IPS-20b (cell line): ENCODE data around the gene KLC1.

ENCODE experiments used
- H3K27ac ChIP-seq: one replicate; pipeline ENCODE4 v1.5.1; 2013; ENCODE audit warnings: low read length
- H3K27me3 ChIP-seq: 2 replicates; pipeline ENCODE4 v1.6.1; 2013; ENCODE audit warnings: mild to moderate bottlenecking, low read length, inconsistent platforms; ENCODE audit not compliant: insufficient read depth
- H3K36me3 ChIP-seq: 2 replicates; pipeline ENCODE4 v1.6.1; 2013; ENCODE audit warnings: low read depth, mild to moderate bottlenecking, inconsistent platforms, low read length, moderate library complexity; ENCODE audit not compliant: insufficient read depth
- H3K4me1 ChIP-seq: 2 replicates; pipeline ENCODE4 v1.6.1; 2013; ENCODE audit warnings: mild to moderate bottlenecking, control low read depth, inconsistent platforms, low read length, moderate library complexity; ENCODE audit not compliant: insufficient read depth
- H3K4me3 ChIP-seq: 2 replicates; pipeline ENCODE4 v1.5.1; 2013; ENCODE audit warnings: mild to moderate bottlenecking, low read length, inconsistent platforms
- H3K9ac ChIP-seq: 2 replicates; pipeline ENCODE4 v1.6.1; 2013; ENCODE audit warnings: low read depth, mild to moderate bottlenecking, inconsistent platforms, low read length, moderate library complexity
- H3K9me3 ChIP-seq: 2 replicates; pipeline ENCODE4 v1.6.1; 2013; ENCODE audit warnings: mild to moderate bottlenecking, low read depth, low read length, inconsistent platforms; ENCODE audit not compliant: insufficient read depth

The KLC1 gene

DNA sequence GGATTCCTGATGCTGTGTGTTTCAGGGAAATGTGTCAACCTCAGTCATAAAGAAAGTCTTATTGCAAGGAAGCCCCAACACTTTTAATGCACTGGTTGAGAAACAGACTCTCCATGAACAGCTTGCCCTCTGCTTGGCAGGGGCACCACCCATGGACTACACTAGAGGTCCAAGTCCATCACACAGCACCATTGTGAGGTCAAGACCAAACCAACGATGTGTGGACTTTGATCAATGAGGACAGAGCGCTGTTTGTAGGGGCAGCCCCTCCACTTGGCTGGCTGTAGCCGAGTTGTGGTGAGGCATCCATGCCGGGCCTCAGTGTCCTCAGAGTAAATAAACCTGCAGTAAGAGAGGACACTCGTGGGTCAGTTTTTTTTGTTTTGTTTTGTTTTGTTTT, 116.4 kb downstream of the KLC1 start:
- Histone ChIP-seq H3K36me3 (no peaks in the 10 kb centered on the region), H3K9ac (no peak overlapping the region), H3K27ac (no peak overlapping the region), H3K9me3 (no peaks in the 10 kb centered on the region), H3K4me1 (no peaks in the 10 kb centered on the region), H3K4me3 (no peak overlapping the region), H3K27me3 (no peaks in the 10 kb centered on the region)

DNA sequence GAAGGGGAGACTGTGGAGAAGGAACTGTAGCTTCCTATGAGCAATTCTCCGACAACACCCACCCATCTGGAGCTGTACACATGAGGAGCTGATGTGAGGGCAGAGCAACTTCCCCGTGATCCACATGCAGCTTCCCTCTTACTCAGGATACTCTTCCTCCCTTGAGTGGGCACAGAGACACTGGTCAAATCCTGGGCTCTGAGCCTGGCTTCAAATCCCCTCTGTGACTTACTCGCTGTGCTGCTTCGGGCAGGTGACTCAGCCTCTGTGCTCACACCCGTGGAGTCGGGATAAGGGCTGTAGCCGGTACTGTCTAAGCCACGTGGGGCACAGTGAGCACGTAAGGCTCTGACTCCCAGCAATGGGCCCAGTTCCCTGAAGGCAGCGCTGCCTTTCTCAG, 117.7 kb downstream of the KLC1 start:
- no peaks in the 10 kb centered on the region for H3K4me1 ChIP-seq
- H3K36me3 ChIP-seq, result no peaks in the 10 kb centered on the region
- no peak overlapping the region for H3K9ac ChIP-seq
- no peak overlapping the region for H3K4me3 ChIP-seq
- H3K27ac ChIP-seq, result no peak overlapping the region
- no peaks in the 10 kb centered on the region for H3K27me3 ChIP-seq
- no peaks in the 10 kb centered on the region for H3K9me3 ChIP-seq

GRCh38 chr14:103748534-103748857, 119.5 kb downstream of the KLC1 start:
- no peak overlapping the region for H3K27ac ChIP-seq
- H3K4me1 ChIP-seq, result no peaks in the 10 kb centered on the region
- H3K4me3 ChIP-seq, result no peak overlapping the region
- H3K27me3 ChIP-seq, result no peaks in the 10 kb centered on the region
- H3K9ac ChIP-seq, result no peak overlapping the region; the same call in 1 of the 2 replicates
- H3K9me3 ChIP-seq, result no peaks in the 10 kb centered on the region
- no peaks in the 10 kb centered on the region for H3K36me3 ChIP-seq

- H3K27ac ChIP-seq, result no peak overlapping the region
- H3K4me3 ChIP-seq, result no peak overlapping the region
- no peaks in the 10 kb centered on the region for H3K36me3 ChIP-seq
- no peaks in the 10 kb centered on the region for H3K27me3 ChIP-seq
- no peaks in the 10 kb centered on the region for H3K9me3 ChIP-seq
- H3K9ac ChIP-seq, result no peak overlapping the region
- no peaks in the 10 kb centered on the region for H3K4me1 ChIP-seq
These were observed 120.4 kb downstream of the KLC1 start for GRCh38 chr14:103749452-103749851.

- Histone ChIP-seq H3K27me3 (no peaks in the 10 kb centered on the region), H3K4me1 (no peaks in the 10 kb centered on the region), H3K4me3 (no peak overlapping the region), H3K9ac (no peak overlapping the region), H3K27ac (no peak overlapping the region), H3K9me3 (no peaks in the 10 kb centered on the region), H3K36me3 (no peaks in the 10 kb centered on the region)
These were observed 120.8 kb downstream of the KLC1 start for GRCh38 chr14:103749860-103750259.
